Aorta (tissue), 5 donors: ENCODE results near the gene FERMT2. TPM values are rescaled to one million over a fixed set of nuclear protein-coding genes. Genes with fewer than 3 reads are reported as not detected.
A peak's percentile ranks its signal among the peaks of the same experiment; 100 is the strongest.

Experiments
- ATAC-seq: fragments of 200-7000 bp; cut with Tn5 transposase; one replicate; pipeline ENCODE4 v1.9.1; 2022; ENCODE audit warnings: moderate library complexity; ENCODE audit not compliant: low FRiP score
- DNase-seq, 2 donors: peaks; one replicate each; pipeline ENCODE4 v3.0.0-alpha.2; 2020
- H3K27ac ChIP-seq, 2 donors: one replicate each; pipeline ENCODE4 v1.5.1; 2013; ENCODE audit warnings: low read length in 2 of 2, mild to moderate bottlenecking in 2 of 2, moderate library complexity in 2 of 2, control low read depth in 1 of 2, inconsistent platforms in 1 of 2, low read depth in 1 of 2
- H3K27me3 ChIP-seq, 2 donors: one replicate each; pipeline ENCODE4 v1.6.1; 2013; ENCODE audit warnings: control low read depth in 1 of 2, low read length in 1 of 2, mild to moderate bottlenecking in 1 of 2, moderate library complexity in 1 of 2; ENCODE audit not compliant: insufficient read depth in 2 of 2, control insufficient read depth in 1 of 2
- H3K36me3 ChIP-seq, 2 donors: one replicate each; pipeline ENCODE4 v1.6.1; 2013; ENCODE audit warnings: control low read depth in 1 of 2, low read length in 1 of 2, mild to moderate bottlenecking in 1 of 2; ENCODE audit not compliant: insufficient read depth in 2 of 2, control insufficient read depth in 1 of 2
- H3K4me1 ChIP-seq, 2 donors: one replicate each; pipeline ENCODE4 v1.6.1; 2013; ENCODE audit warnings: low read length in 2 of 2, control low read depth in 1 of 2, mild to moderate bottlenecking in 1 of 2, moderate library complexity in 1 of 2; ENCODE audit not compliant: insufficient read depth in 2 of 2, control insufficient read depth in 1 of 2
- H3K4me3 ChIP-seq, 2 donors: one replicate each; pipeline ENCODE4 v1.5.1; 2013; ENCODE audit warnings: low read length in 2 of 2, control low read depth in 1 of 2, mild to moderate bottlenecking in 1 of 2
- H3K9me3 ChIP-seq: one replicate; pipeline ENCODE4 v1.6.1; 2013; ENCODE audit warnings: mild to moderate bottlenecking, low read length; ENCODE audit not compliant: control insufficient read depth
- WGBS, 2 donors: extraction: QIAGEN DNeasy Blood & Tissue Kit; methylation state at CpG; one replicate each; pipeline ENCODE4 v1.1.7; 2013; 5-methylcytosine and 5-hydroxymethylcytosine counted together
- intact Hi-C, 2 donors: fragments of 100-400 bp; cut with DNase I; formaldehyde crosslinking; loops; one replicate each; pipeline versions ENCODE4 v1.14.2 to v1.15.0; 2022
- long read RNA-seq, 2 donors: library from polyadenylated mRNA; unstranded; transcript quantifications; one replicate each; pipeline ENCODE4 v2.0.0, GENCODE V29; 2020 to 2021
- polyA plus RNA-seq, 2 donors: library from polyadenylated mRNA; stranded (reverse); fragments of 200-250 nt; gene quantifications; one replicate each; pipeline ENCODE4 v1.2.3, GENCODE V29; 2013
- total RNA-seq, 2 donors: library from RNA; stranded (reverse); fragmentation: NEBNext Ultra II Directional; extraction: Animal tissue kit (Norgen Biotek cat#: 25700); gene quantifications; one replicate each; pipeline ENCODE4 v1.2.1, GENCODE V29; 2021
- donor health status: healthy with polysubstance abuse.
- donor health status: Bipolar disorder and iron deficiency.
- donor health status: DM: no; HTN: no; CAD: no.
- donor health status: DM: no; HTN: no; CAD: no.
- donor health status: DM: yes; HTN: yes; CAD: no.

Gene FERMT2
- total RNA-seq (100 to 1,000 TPM; 205 to 310 TPM), polyA plus RNA-seq (100 to 1,000 TPM in 1 of 2 donors, 10 to 100 TPM in 1; 63.0 to 120 TPM)
- long read RNA-seq, donor 1, transcript FERMT2-201 (15 exons, 3,338 nt), result major isoform, 15 of 113 reads
- long read RNA-seq, donor 1, partial matches to known transcripts, result 69 of 113 reads
- long read RNA-seq, donor 1, other reads (novel, unspliced or antisense), result 28 of 113 reads
- long read RNA-seq, donor 2, transcript FERMT2-201 (15 exons, 3,338 nt), result major isoform, 26 of 85 reads
- long read RNA-seq, donor 2, partial matches to known transcripts, result 41 of 85 reads
- long read RNA-seq, donor 2, other reads (novel, unspliced or antisense), result 18 of 85 reads

- intact Hi-C loops, result loop anchor here (2.0 to 5.0 kb wide), 3 partner anchors 69 to 149 kb away; no protein-coding TSS in a partner anchor
Measured at GRCh38 chr14:52950898-52951680, at the start of gene FERMT2. FERMT2 (minus strand) TSS chr14:52951050; CDS start chr14:52950568, 482 bp downstream.

DNA sequence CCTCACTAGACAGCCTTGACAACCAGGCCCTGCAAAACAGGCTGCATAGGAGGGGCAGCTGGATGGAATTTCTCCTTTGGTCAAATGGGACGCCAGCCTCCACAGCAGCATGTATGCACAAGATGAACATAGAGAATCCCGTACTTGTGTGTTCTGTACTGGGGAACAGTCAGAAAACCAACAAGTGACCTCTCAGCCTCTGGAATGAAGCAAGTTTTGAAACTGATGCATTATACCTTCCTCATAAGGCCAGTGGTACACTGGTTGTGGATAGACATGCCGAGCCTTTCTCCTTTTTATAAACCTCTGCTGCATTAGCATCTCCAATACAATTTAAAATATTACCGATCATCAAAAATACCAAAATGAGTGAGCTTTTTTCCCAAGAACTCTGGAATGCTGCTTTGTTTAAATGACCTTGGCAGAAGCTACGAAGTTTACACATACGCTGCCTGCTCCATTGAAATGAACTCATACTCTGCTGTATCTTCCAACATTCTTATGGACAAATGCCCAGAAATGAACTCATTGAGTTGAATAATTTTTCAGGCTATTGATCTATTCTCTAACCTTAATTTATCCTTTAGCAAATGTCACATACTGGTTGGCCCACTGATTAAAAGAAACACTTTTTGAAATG lies 47.6 kb upstream of the FERMT2 start:
- H3K9me3 ChIP-seq, result no peaks in the 10 kb centered on the region
- H3K4me3 ChIP-seq, result no peak overlapping the region
- no peaks in the 10 kb centered on the region for H3K27me3 ChIP-seq
- H3K27ac ChIP-seq, result no peak overlapping the region
- no peaks in the 10 kb centered on the region for H3K36me3 ChIP-seq
- no peaks in the 10 kb centered on the region for H3K4me1 ChIP-seq
- intact Hi-C loops, result no loop called here
- peak; percentile 36 for ATAC-seq
- WGBS, 2 donors, result 7 to 13% methylated on average over 6 of the region's 6 CpGs
- no peak for DNase-seq

More at GRCh38 chr14:52950898-52951680, at the start of gene FERMT2:
- DNase-seq (peak; percentile 92 to 95), ATAC-seq (peak; percentile 93)
- peak within 1 kb of the TSS; percentile 87 to 100 for H3K27ac ChIP-seq
- H3K4me3 ChIP-seq, result peak within 1 kb of the TSS; percentile 51 to 98
- H3K9me3 ChIP-seq, result no peaks in the 10 kb centered on the region
- peaks cover 0 to 5% of the 10 kb centered on the region in 2 donors for H3K4me1 ChIP-seq
- 0 to 1% methylated on average over 27 to 95 of the region's 95 CpGs for WGBS, 2 donors
- no peaks in the 10 kb centered on the region for H3K27me3 ChIP-seq
- peaks cover 0 to 5% of the 10 kb centered on the region in 2 donors for H3K36me3 ChIP-seq

DNA sequence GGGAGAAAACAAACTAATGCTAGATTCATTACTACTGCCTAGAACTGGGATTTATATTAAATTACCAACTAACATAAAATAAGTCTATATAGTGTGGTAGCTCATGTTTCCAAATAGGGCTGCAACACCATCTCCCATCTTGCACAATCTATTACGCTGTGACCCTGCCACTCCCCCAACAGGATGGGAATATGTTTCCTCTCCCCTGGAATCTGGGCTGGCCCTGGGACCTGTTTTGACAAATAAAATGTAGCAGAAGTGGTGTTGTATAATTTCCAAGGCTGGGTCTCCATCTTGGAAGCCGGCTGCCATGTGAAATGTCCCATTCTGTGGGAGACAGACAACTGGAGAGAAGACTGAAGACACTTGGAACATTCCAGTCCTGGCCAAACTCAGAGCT lies 45.6 kb upstream of the FERMT2 start:
- DNase-seq, result no peak
- Histone ChIP-seq H3K27me3 (no peaks in the 10 kb centered on the region), H3K4me1 (no peaks in the 10 kb centered on the region), H3K27ac (no peak overlapping the region), H3K9me3 (no peaks in the 10 kb centered on the region), H3K4me3 (no peak overlapping the region), H3K36me3 (no peaks in the 10 kb centered on the region)
- intact Hi-C loops, result no loop called here
- 98 to 100% methylated on average over 2 of the region's 2 CpGs for WGBS, 2 donors
- no peak for ATAC-seq

DNA sequence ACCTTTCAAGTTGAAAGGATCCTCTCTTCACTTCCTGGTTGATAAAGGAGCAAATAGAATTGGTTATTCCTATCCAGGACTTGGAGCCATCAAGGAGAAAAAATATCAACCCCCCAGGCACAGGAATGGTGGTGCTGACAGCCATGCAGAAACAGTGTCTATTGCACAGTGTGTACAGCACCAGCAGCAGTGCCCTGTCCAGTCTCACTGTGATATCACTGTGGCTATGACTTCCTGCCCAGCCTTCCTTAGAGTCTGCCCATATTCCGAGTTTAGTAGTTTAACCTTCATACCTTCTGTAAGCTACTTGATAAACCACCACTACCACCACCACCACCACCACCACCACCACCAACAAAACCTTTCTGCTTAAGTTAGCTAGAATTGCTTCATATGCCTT lies 45.1 kb upstream of the FERMT2 start:
- Histone ChIP-seq H3K27me3 (no peaks in the 10 kb centered on the region), H3K27ac (no peak overlapping the region), H3K4me1 (no peaks in the 10 kb centered on the region), H3K4me3 (no peak overlapping the region), H3K36me3 (no peaks in the 10 kb centered on the region), H3K9me3 (no peaks in the 10 kb centered on the region)
- no peak for ATAC-seq
- no peak for DNase-seq
- WGBS, 2 donors, result 86 to 91% methylated on average over 1 of the region's 1 CpG
- intact Hi-C loops, result no loop called here

GRCh38 chr14:52992236-52992870 lies 41.5 kb upstream of the FERMT2 start:
- WGBS, 2 donors, result 44 to 48% methylated on average over 1 of the region's 1 CpG
- ATAC-seq (no peak), DNase-seq (no peak)
- Histone ChIP-seq H3K27ac (no peak overlapping the region), H3K36me3 (no peaks in the 10 kb centered on the region), H3K4me1 (no peaks in the 10 kb centered on the region), H3K27me3 (no peaks in the 10 kb centered on the region), H3K4me3 (no peak overlapping the region), H3K9me3 (no peaks in the 10 kb centered on the region)
- intact Hi-C loops, result no loop called here

- Histone ChIP-seq H3K4me3 (no peak overlapping the region), H3K36me3 (no peaks in the 10 kb centered on the region), H3K4me1 (no peaks in the 10 kb centered on the region), H3K27me3 (no peaks in the 10 kb centered on the region), H3K9me3 (no peaks in the 10 kb centered on the region), H3K27ac (no peak overlapping the region)
- DNase-seq (no peak), ATAC-seq (no peak)
- intact Hi-C loops, result no loop called here
Measured at GRCh38 chr14:52988139-52988538, 37.3 kb upstream of the FERMT2 start.

DNA sequence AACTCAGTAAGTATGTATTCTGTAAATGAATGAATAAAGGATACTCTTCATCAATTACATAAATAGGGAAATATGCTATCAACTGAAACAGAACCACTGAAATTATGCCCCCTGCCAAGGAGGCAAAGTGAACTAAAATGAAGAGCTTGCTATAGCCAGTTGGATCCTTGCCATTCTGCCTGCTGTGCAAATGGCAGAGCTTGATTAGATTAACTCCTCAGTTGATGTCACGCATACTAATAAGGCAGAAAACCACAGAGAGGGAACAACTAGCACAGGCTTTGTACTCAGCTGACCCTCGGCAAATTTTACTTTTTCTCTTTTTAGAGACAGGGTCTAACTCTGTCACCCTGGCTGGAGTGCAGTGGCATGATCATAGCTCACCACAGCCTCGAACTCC lies 36.7 kb upstream of the FERMT2 start:
- Histone ChIP-seq H3K27ac (no peak overlapping the region), H3K27me3 (no peaks in the 10 kb centered on the region), H3K36me3 (no peaks in the 10 kb centered on the region), H3K4me3 (no peak overlapping the region), H3K9me3 (no peaks in the 10 kb centered on the region), H3K4me1 (no peaks in the 10 kb centered on the region)
- 59 to 73% methylated on average over 3 of the region's 3 CpGs for WGBS, 2 donors
- ATAC-seq, result no peak
- no peak for DNase-seq
- intact Hi-C loops, result no loop called here

DNA sequence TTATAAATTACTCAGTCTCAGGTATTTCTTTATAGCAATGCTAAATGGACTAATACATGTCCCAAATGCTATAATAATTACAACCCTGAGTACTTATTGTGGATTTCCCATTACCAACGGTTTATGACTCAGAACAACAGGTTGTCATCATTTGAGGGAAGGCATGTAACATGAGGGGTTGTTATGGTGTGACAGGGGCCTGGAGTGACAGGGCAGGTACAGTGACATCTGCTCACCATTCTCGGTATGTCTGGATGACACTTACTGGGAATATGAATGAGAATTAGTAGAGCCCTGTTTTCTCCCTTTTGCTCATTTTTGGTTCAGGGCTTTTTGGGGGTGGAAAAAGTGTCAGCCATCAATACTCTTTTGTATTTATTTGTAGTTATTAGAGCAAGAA lies 36.2 kb upstream of the FERMT2 start:
- 61 to 93% methylated on average over 2 of the region's 2 CpGs for WGBS, 2 donors
- DNase-seq (no peak), ATAC-seq (no peak)
- no peaks in the 10 kb centered on the region for H3K27me3 ChIP-seq
- no peak overlapping the region for H3K27ac ChIP-seq
- H3K4me1 ChIP-seq, result no peaks in the 10 kb centered on the region
- intact Hi-C loops, result no loop called here
- H3K36me3 ChIP-seq, result no peaks in the 10 kb centered on the region
- H3K4me3 ChIP-seq, result no peak overlapping the region
- H3K9me3 ChIP-seq, result no peaks in the 10 kb centered on the region
